NCI-H69 (cell line): ENCODE results near the gene CA10.
A peak's percentile ranks its signal among the peaks of the same experiment; 100 is the strongest.

Experiments
- DNase-seq: peaks from one replicate; lab custom pipeline; 2025; lab: John Stamatoyannopoulos, UW

CA10 gene

DNA sequence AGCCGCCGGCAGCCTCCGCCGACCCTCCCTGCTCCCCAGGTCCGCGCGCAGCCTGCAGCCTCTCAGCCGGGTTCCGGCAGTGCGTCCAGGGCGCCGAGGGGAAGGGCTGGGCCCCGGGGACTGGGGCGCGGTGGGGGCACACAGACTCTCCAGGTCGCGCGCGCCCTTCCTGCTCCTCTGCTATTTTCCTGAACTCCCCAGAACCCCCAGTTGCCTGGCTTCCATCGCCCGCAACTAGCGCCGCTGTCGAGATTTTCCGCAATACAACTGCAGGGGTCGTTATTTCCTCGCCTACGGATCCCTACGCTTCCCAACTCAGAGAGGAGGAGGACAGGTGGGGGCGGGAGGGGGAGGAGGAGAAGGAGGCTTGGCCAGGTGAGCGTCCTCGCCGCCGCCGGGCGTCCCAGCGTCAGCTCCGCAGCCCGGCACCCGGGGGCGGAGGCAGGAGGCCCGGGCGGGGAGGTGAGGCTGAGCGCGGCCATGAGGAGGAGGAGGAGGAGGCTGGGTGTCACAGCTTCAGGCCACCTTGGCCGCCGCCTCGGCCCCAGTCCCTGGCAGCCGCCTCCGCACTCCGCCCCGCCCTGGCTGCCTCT, at the start of gene CA10:
TSS of gene CA10 (minus strand) at position 265 of the 593 bp plus-strand sequence.
- peak; percentile 73 for DNase-seq

DNA sequence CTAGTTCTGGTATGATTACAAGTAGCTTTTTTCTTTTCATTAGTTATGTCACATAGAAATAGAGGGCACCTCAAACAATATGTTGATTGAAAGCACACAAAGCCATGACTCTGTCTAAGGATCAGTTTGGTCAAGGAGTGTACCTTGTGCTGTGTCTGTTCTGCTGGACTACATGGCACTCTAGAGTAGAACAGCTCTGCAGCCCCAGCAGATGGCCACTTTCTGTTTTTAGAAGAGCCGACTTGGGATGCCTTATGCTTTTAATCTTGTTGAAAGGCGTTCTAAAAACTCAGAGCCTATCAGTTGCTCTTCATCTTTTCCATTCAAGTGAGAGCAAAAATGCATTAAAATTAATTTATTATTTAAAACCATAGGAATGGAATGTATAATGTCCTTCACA, 49.3 kb upstream of the CA10 start:
- DNase-seq = no peak

DNA sequence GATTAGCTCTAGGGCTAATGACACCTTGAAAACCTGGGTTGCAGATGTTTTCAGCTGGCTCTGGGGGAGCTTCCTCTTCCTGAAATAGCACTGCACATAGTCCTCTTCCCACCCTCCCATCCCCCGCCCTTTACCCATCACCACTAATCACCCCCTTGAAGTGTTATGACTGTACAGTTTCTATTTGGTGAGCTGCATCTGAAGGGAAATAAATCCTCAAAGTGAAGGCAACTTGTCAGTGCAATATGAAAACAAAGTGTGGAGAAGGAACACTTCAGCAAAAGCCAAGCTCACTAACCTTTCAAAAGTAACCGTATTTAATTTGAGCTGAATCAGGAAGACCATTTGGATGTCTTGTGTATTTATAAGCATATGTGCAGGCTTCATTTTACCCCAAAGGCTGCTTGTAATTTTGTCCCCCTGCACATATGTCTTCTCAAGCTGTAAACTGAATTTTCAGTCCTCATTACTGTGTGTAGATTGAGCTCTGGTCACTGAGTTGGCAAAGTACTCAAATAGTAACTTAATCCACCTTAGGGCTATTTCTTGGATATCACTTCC, 44.1 kb upstream of the CA10 start:
- DNase-seq = no peak

DNA sequence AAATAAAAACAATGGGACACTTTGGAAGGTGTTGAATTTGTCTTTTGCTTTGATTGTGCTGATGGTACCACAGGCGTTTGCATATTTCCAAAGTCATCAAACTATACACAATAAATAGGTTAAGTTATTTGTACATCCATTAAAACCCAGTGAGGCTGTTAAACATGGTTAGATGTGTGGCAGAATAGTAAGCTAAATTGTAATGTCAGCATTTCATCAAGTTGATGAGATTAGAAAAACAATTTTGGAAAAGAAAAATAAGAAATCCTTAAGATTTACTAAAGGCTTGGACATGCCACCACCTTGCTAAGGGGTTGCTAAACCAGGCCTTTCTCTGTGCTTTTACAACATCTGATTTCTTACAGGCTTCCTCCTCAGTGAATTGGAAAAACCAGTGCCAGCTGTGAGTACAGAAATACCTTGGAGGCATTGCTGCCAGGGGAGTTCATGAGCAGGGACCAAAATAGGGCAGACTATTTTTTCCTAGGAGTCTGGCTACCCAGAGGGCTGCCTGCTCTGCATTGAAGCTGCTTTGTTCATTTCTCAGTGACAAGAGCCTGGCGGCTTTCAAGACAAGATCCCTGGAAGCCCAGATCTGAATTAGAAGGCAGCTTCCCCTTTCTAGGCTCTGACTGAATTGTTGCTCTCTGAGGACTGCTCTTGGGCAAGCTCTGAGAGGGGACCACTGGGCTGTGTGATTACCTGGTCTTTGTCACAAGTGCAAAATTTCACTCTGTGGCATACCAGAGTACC, 43.4 kb upstream of the CA10 start:
- no peak for DNase-seq

DNA sequence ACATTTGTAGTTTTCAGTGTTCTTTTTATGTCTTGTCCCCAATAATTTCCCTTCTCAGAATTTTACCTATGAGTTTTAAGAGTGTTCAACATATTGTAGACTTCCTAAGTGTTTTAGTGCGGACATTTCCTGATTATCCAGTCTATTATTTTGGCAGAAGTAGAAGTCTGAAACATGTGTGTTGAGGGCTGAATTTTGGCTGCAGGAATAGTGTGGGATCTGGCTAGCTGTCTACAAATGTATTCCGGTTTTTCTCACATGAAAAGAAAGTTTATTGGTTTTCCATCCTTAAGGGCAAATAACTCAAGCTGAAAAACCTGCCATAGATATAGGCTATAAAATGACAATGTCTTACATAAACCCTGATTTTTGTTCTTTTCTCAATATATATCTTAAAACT, 33.0 kb upstream of the CA10 start:
- no peak for DNase-seq

DNA sequence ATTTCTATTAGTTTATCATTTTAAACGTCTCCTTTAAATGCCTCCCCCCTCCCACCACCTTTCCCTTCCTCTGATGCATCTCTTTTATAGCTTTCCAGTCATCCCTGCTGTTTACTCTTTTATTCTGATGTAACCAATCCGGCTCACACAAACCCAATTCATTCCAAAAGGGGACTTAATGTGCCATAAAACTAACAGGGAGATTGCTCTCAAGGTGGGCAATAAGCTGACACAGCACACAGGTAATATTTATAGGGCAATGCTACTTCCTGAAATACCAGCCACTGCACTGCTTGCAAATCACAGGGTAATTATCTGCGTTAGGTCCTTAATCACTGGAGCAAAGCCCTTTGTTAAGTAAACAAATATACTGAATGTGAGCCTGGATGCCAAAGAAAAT, 23.3 kb upstream of the CA10 start:
- peak; percentile 86 for DNase-seq

DNA sequence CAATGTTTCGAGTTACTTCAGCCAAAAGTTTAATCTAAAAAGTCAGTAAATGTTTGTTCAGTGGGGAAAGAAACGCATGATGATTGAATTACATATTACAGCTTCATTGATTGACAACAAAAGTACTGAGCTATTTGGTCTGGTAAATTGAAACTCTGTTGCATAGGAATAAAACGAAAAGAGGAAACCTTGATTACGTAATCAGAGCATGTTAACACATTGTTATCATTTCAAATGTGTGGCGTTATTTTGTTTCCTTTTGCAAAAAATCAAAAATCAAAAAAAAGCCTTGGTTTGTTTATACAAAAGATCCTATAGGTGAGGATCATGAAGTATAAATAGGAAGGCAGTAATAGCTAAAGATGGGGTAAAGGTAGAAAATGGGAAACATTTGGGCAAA, 19.5 kb upstream of the CA10 start:
- DNase-seq = no peak

DNA sequence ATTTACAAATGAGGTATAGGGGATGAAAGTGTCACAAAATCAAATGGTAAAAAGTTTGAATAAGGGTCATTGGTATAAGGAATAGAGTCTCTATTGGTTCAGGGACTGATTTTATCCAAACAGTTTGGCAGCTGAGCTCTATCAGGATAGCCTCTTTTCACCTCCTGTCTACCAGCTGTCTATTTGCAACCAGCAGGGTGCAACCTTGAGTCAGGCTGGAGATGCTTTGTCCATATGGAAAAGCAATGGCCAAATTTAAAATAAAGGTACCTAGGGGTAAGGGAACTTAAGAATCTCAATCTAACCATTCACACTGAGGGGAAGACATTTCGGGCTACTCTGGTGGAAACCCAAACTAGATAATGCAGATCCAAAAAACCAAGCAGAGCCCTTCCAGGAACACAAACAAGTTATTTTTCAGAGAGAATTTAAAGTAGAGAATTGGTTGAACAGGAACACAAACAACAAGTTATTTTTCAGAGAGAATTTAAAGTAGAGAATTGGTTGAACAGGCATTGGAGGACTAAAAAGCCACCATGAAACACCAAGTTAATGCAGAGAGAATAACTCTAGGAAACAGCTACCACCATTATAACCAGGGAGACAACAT, 12.6 kb upstream of the CA10 start:
- peak; percentile 47 for DNase-seq

DNA sequence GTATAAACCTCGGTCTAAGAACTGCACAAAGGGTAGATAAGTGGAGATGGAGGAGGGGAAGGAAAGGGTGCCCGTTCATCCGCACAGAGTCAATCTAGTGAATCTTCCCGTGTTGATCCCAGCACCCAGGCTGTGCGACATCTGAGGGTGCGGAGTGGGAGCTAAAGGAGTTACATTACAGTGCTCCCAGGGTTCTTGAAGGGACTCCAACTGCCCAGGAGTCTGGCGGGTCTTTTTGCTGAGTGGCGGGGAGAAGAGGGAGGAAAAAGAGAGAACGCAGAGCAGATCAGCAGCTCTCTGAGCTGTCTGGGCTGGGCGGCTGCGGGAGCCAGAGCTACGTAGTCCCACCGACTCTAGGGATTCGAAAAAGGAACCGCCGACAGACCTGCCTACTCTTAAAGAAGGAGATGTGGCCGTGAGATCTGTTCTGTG, 1.6 kb upstream of the CA10 start:
- DNase-seq = no peak

DNA sequence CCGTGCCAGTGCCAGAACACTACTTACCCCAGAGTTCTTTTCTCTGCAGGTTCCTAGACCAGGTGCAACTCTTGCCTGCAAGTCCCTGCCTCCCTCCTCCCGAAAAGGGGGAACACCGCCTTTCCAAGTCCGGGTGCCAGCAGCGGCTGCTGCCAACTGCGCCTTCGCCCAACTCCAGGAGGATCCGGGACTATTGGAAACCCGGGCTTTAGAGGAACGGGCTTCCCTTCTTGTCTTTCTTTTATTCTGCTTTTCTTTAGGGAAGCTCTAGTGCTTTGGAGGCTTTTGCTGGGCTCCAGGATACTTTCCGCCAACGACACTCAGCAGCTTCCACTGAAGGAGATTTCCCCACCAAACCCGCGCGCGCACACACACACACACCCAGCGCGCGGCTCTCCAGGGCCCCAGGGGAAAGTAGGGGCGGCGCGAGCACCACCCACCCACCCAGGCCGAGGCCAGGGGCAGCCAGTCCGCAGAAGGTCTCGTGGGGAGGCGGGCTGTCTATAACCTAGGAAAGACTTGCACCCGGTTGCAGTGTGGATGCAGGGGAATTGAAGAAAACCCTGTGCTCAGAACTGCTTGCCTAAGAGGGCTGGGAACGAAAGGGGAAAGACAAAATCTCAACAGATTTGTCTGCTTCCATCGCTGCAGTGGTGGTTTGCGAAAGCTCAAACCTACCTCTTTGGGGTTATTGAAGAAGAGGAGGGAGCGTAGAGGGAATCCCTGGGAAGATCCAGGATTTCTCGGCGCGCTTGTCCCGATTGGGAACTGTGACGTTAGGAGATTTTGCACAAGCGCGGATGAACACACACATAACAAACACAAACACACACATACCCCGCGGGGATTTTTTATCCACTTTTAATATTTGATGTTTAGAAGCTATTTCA, 977 bp upstream of the CA10 start:
- DNase-seq = peak; percentile 25

DNA sequence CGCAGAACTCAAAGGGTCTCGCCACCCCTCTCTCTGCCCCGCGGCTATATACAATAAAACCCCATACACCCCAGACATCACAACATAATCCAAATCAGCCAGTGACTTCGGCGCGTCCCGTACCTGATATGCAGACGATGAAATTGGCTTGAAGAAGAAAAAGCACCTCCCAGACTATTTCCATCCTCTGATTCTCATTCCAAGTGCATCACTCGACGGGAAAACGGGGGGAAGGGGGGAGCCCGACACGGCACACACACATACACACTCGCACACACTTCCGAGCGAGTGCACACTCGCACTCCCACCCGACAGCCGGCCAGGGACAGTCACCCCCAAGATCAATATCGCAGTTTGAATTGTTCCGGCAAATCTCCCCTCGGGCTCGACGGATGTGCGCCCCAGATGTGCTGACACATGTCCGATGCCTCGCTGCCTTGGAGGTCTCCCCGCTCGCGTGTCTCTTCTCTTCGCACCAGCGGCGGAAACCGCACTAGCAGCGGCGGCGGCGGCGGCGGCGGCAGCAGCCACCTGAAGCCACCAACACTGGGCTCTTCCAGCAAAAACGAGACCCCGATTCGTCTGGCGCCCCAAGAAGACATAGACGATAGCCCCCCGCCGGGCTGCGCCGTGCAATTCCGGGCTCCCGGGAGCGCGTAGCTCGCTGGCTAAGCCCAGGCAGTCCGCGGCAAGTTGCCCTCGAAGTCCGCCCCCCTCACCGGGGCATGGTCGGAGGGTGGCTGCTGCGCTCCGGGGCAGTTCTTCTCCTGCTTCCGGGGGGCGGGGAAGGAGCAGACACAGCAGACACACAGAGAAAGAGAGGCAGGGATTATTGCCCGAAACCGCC, 688 bp downstream of the CA10 start:
- peak; percentile 28 for DNase-seq

DNA sequence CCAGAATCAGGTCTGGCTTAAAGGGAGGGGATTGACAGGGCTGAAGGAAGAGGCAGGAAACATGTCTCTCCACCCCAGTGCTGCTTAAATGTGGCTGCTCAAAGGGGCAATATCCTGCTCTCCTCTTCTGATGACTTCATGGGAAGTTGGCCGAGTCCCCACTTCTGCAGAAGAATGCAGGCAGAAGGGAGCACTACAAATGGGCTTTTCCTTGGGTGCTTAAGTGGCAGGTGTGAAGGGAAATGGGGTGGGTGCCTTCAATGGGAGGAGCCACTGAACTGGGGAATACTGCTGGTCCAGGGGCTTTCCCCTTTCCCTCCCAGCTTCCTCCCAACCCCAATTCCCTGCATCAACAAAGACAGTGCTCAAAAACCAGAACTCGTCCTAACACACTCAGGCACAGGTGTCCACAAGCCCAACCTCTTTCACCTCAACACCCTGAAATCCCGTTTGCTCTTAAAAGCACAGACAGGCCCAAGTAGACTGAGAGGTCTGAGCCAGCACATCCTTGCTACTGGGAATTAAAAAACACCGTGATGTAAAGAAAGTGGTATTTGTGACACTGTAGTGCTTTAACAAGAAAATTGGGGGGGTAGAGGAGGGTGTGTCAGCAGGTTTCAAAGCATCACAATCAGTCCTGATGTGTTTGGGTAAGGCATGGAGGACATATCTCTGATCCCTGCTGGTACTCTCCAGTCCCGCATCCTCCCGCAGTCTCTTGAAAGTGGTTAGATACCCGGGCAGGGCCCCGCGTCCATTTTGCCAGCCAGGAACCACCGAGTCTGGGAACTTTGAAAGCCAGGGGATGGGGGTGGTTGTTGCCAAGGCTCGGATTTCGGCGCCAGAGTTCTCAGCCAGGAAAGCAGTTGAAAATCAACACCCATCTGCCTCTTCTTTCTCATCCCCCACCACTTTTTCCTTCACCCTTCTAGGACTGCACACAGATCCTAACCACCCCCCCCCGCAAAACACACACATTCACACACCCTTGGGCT, 1.6 kb downstream of the CA10 start:
- DNase-seq = no peak

DNA sequence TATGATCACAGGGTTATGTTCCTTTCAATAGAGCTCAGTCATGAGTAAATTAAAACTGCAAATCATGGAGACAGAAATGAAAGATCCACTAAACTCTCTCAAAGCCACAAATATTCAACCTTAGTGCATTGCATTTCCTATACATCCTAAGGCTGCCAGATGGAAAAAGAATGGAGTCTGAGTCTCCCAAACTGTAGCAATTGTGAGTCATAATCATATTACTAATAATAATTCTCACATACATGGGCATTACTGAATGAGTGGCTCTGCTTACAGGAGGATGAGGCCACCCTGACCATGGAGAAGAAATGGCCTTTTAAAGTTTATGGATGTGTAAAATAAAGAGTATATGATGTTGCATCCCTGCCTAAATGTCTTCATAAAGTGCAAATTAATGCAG, 3.2 kb downstream of the CA10 start:
- DNase-seq = no peak

DNA sequence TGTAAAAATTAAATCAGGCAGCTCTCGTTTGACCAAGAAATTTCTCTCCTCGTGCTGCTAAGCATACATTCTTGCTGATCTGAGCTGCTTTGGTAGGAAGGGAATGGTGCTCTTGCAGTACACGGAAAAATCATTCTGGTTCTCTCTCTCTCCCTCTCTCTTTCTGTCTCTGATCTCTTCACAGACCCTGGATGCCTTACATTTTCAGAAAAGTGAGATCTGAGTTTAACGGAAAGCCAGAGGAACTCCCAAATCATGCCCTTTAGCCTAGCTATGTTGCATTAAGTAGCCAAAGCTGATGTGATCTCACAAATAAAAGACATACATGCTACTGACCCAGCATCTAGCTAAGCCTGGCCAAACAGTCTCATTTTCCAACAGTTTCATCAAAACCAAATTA, 4.0 kb downstream of the CA10 start:
- no peak for DNase-seq

DNA sequence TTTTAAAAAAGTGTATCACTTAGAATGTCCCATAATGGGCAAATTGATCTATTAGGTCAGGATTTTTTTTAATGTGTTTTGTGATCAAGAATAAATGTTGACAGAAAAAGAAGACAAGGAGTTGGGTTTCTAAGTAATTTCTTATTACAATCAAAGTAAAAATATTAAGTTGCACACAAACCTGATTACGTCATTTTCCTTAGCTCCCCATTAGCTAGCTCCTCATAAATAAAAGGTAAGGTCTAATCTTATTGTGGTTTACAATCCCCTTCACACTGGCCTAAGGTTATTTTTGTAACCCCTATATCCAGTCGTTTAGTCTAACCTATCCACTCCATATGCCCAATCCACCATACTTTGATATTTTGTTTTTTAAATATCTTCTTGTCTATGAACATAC, 7.6 kb downstream of the CA10 start:
- DNase-seq = no peak

DNA sequence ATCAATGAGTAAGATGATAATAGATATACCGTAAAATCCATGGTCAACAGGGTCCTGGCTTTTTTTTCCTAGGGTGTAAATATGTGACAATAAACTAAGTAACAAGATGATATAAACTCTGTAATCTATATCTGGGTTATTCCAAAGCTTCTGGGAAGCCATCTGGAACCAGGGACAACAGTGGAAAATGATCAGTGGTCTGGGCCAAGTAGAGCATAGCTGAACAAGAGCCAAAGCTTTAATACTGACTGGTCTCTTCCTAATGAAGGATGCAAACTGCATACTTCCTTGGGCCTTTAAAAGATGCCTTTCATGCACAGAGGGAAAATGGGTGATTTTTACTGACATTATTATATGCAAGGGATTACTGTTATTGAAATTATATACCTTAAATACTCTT, 8.9 kb downstream of the CA10 start:
- DNase-seq = no peak

DNA sequence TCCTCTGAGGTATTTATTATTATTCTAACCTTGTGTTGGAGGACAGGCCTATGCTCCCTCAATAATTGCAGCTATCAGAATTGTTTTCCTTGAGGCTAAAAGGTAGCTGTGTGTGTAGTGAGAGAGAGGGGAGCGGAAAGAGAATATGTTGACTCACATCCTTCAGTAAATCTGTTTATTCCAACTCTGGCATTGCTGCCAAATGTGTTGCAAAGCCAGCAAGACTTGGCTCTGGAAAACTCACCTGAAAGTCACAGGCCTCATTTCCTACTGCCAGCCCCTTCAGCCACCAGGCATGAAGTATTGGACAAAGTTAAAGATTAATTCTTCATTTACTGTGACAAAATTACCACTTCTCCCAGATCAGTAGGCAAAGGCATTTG, 9.6 kb downstream of the CA10 start:
- no peak for DNase-seq

DNA sequence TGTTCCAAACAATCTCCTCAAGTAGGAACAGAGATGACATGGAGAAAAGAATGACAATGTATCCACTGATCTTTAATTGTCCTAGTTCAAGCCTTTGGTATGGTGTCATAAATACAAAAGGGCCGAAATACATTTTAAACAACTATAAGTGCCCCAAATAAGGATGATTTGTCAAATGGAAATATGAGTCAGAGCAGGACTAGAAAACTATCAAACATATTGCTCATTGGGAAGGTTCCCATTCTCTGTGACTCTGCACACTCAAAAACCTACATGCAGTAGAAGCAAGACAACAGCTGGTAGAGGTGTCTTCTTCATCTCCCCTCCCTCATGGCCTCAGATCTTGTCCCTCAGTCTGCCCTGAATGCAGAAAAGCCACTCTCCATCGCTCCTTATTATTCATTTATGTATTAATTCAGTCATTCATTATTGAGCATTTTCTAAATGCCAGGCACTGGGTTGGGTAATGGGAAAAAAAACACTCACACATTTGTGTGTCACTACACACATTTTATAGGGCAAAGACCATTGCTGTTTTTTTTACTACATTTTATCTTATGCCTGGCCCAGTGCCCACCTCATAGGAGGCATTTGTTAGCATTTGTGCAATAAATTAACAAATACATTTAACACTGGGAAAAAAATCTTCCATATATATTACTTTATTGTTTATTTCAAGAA, 10.1 kb downstream of the CA10 start:
- DNase-seq = no peak

DNA sequence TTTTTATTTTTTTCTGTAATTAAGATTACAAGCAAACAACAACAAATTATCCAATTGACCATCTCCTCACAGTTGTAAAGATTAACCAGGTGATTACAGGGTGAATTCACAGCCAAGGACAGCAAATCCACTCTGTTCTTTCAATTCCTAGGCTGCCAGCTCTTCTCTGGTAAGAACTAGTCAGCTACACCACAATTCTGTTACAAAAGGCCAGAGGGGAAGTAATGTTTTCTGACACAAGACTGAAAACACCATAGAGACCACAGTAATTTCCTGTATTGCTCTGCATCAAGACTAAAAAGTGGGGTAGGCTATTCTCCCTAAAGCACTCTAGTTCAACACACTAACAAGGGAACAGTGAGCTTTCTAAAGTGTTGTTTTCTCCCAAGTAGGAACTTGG, 10.6 kb downstream of the CA10 start:
- no peak for DNase-seq
